H9 (cell line): ENCODE measurements around the gene LHFPL2. TPM values are rescaled to one million over a fixed set of nuclear protein-coding genes. Genes with fewer than 3 reads are reported as not detected.
A peak's percentile ranks its signal among the peaks of the same experiment; 100 is the strongest.

ENCODE experiments used
- DNase-seq: peaks from one replicate; pipeline ENCODE4 v3.0.0-alpha.2; 2017
- H2AFZ ChIP-seq: one replicate; pipeline ENCODE4 v1.6.1; 2013; ENCODE audit warnings: mild to moderate bottlenecking, low read length, control low read depth, moderate library complexity
- H2AK5ac ChIP-seq: 2 replicates; pipeline ENCODE4 v1.6.1; 2013; ENCODE audit warnings: low read length, control low read depth, mixed read lengths; ENCODE audit not compliant: insufficient read length
- H2BK120ac ChIP-seq: one replicate; pipeline ENCODE4 v1.6.1; 2013; ENCODE audit warnings: low read depth, mild to moderate bottlenecking, low read length, control low read depth, inconsistent platforms; ENCODE audit not compliant: poor library complexity, severe bottlenecking
- H2BK12ac ChIP-seq: 2 replicates; pipeline ENCODE4 v1.6.1; 2013; ENCODE audit warnings: low read length, control low read depth, mixed read lengths, low read depth; ENCODE audit not compliant: insufficient read length
- H2BK15ac ChIP-seq: 2 replicates; pipeline ENCODE4 v1.6.1; 2013; ENCODE audit warnings: low read depth, low read length, control low read depth
- H2BK20ac ChIP-seq: one replicate; pipeline ENCODE4 v1.6.1; 2013; ENCODE audit warnings: low read depth, mild to moderate bottlenecking, low read length, control low read depth, inconsistent platforms; ENCODE audit not compliant: poor library complexity, severe bottlenecking
- H2BK5ac ChIP-seq: 2 replicates; pipeline ENCODE4 v1.6.1; 2013; ENCODE audit warnings: low read length, control low read depth, mixed read lengths; ENCODE audit not compliant: insufficient read length
- H3K14ac ChIP-seq: 2 replicates; pipeline ENCODE4 v1.6.1; 2013; ENCODE audit warnings: low read length, control low read depth; ENCODE audit not compliant: insufficient read depth
- H3K18ac ChIP-seq: 2 replicates; pipeline ENCODE4 v1.6.1; 2013; ENCODE audit warnings: low read depth, mild to moderate bottlenecking, mixed read lengths, low read length, control low read depth; ENCODE audit not compliant: insufficient read length
- H3K23ac ChIP-seq: 2 replicates; pipeline ENCODE4 v1.6.1; 2013; ENCODE audit warnings: low read length, control low read depth, mixed read lengths, low read depth; ENCODE audit not compliant: insufficient read length
- H3K23me2 ChIP-seq: 2 replicates; pipeline ENCODE4 v1.6.1; 2013; ENCODE audit warnings: low read depth, mild to moderate bottlenecking, mixed read lengths, low read length, control low read depth; ENCODE audit not compliant: insufficient read length, poor library complexity, severe bottlenecking
- H3K27ac ChIP-seq: 2 replicates; pipeline ENCODE4 v1.5.1; 2013; ENCODE audit warnings: low read length, control low read depth, mixed read lengths, low read depth; ENCODE audit not compliant: insufficient read length
- H3K27me3 ChIP-seq: 2 replicates; pipeline ENCODE4 v1.6.1; 2013; ENCODE audit warnings: low read length, control low read depth, inconsistent platforms; ENCODE audit not compliant: insufficient read depth
- H3K4ac ChIP-seq: 2 replicates; pipeline ENCODE4 v1.6.1; 2013; ENCODE audit warnings: low read depth, mild to moderate bottlenecking, control low read depth, inconsistent platforms, low read length, moderate library complexity
- H3K4me1 ChIP-seq: 2 replicates; pipeline ENCODE4 v1.6.1; 2013; ENCODE audit warnings: low read length, control low read depth, inconsistent platforms; ENCODE audit not compliant: insufficient read depth
- H3K4me2 ChIP-seq: 2 replicates; pipeline ENCODE4 v1.6.1; 2013; ENCODE audit warnings: low read length, control low read depth, mixed read lengths; ENCODE audit not compliant: insufficient read length, insufficient read depth
- H3K56ac ChIP-seq: 2 replicates; pipeline ENCODE4 v1.6.1; 2013; ENCODE audit warnings: low read depth, mild to moderate bottlenecking, mixed read lengths, low read length, control low read depth; ENCODE audit not compliant: insufficient read length
- H3K79me1 ChIP-seq: 2 replicates; pipeline ENCODE4 v1.6.1; 2013; ENCODE audit warnings: low read depth, mild to moderate bottlenecking, moderate library complexity, low read length, control low read depth, inconsistent platforms; ENCODE audit not compliant: insufficient read depth, poor library complexity, severe bottlenecking
- H3K79me2 ChIP-seq: 2 replicates; pipeline ENCODE4 v1.6.1; 2013; ENCODE audit warnings: low read length, control low read depth, inconsistent platforms; ENCODE audit not compliant: insufficient read depth
- H3K9ac ChIP-seq: 2 replicates; pipeline ENCODE4 v1.6.1; 2013; ENCODE audit warnings: low read length, control low read depth, mixed read lengths; ENCODE audit not compliant: insufficient read length; ENCODE audit errors: extremely low read depth
- H3K9me3 ChIP-seq: one replicate; pipeline ENCODE4 v1.6.1; 2013; ENCODE audit warnings: low read depth, low read length, inconsistent platforms; ENCODE audit not compliant: control insufficient read depth
- H3T11ph ChIP-seq: one replicate; pipeline ENCODE4 v1.6.1; 2013; ENCODE audit warnings: mild to moderate bottlenecking, low read length, control low read depth, inconsistent platforms
- H4K20me1 ChIP-seq: one replicate; pipeline ENCODE4 v1.6.1; 2013; ENCODE audit not compliant: control insufficient read depth, insufficient read length, insufficient read depth
- H4K5ac ChIP-seq: 2 replicates; pipeline ENCODE4 v1.6.1; 2013; ENCODE audit warnings: low read depth, mild to moderate bottlenecking, mixed read lengths, low read length, control low read depth; ENCODE audit not compliant: insufficient read length
- H4K8ac ChIP-seq: replicated peaks from 2 replicates; pipeline ENCODE4 v1.6.1; 2013; ENCODE audit warnings: low read length, control low read depth, mixed read lengths, low read depth; ENCODE audit not compliant: insufficient read length
- H4K91ac ChIP-seq: 2 replicates; pipeline ENCODE4 v1.6.1; 2013; ENCODE audit warnings: low read depth, mild to moderate bottlenecking, moderate library complexity, mixed read lengths, low read length, control low read depth; ENCODE audit not compliant: insufficient read length
- H3K27ac Mint-ChIP-seq, 3 experiments: 2 replicates in 2 of 3; 3 replicates in 1 of 3; pipeline ENCODE4 v1.8.0; 2020 to 2021; ENCODE audit warnings: mixed read lengths in 3 of 3, mild to moderate bottlenecking in 1 of 3, moderate library complexity in 1 of 3
- H3K27me3 Mint-ChIP-seq: 2 replicates; pipeline ENCODE4 v1.8.0; 2021; ENCODE audit warnings: low read depth, mild to moderate bottlenecking, moderate library complexity, mixed read lengths
- H3K36me3 Mint-ChIP-seq, 3 experiments: 2 replicates in 2 of 3; 3 replicates in 1 of 3; pipeline ENCODE4 v1.8.0; 2020 to 2021; ENCODE audit warnings: low read depth in 3 of 3, mixed read lengths in 3 of 3; ENCODE audit not compliant: insufficient read depth in 1 of 3
- H3K4me1 Mint-ChIP-seq, 2 experiments: 2 replicates each; pipeline ENCODE4 v1.8.0; 2020; ENCODE audit warnings: mixed read lengths in 2 of 2
- H3K4me3 Mint-ChIP-seq, 2 experiments: 2 replicates in 1 of 2; 3 replicates in 1 of 2; pipeline ENCODE4 v1.8.0; 2020 to 2021; ENCODE audit warnings: mild to moderate bottlenecking in 2 of 2, mixed read lengths in 2 of 2, moderate library complexity in 1 of 2
- H3K9me3 Mint-ChIP-seq, 2 experiments: 2 replicates in 1 of 2; 3 replicates in 1 of 2; pipeline ENCODE4 v1.8.0; 2020; ENCODE audit warnings: mild to moderate bottlenecking in 2 of 2, mixed read lengths in 2 of 2, moderate library complexity in 1 of 2
- WGBS: extraction: QIAGEN DNeasy Blood & Tissue Kit; methylation state at CpG from one replicate; pipeline ENCODE4 v1.1.7; 2013; ENCODE audit warnings: missing lambda C conversion rate, low lambda C conversion rate, mixed read lengths; ENCODE audit not compliant: insufficient read length; ENCODE audit errors: extremely low coverage; 5-methylcytosine and 5-hydroxymethylcytosine counted together
- total RNA-seq: library from RNA; stranded (reverse); gene quantifications from 2 replicates; pipeline ENCODE4 v1.2.1, GENCODE V29; 2021
- TF ChIP-seq, protein P1 (sequence below): fragments of 200-600 bp; sonication (generic); conservative IDR thresholded peaks from 3 replicates; pipeline ENCODE4 v1.8.0; 2021; ENCODE audit warnings: antibody characterized with exemption, mild to moderate bottlenecking

The LHFPL2 gene
- total RNA-seq, 1 experiment from 2014 or later, result 26.3 TPM

DNA sequence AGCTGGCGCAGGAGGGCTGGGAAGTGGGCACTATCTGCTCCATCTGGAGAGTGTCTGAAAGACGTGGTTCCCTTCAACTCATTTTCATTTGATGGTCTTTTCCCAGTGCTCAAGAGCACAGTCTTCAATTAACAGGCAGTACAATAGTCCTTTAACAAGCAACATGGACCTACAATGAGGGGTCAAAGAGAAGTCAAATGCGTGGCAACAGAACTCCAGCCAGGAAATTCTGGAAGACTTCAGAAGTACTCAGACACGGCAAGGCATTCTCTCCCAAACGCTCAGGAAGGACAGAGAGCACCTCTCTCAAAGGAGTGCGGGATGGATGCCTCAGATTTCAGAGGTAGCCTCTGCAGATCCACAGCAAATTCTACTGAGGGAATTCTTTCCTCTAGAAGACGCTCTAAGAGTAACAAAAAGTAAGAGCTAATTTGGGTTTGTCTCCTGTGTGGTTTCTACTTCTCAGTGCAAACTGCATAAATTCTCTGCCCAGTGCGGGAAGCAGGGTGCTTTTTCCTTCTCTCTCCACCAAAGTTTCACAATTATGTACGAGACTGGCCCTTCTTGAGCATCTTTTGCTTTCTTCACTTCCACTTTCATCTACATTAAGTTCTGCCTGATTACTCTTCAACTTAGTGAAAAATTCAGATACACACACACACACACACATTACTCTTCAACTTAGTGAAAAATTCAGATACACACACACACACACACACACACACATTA lies 56.4 kb downstream of the LHFPL2 start:
- Mint-ChIP-seq H3K27me3 (no peaks in the 10 kb centered on the region), H3K36me3 (peaks cover 18 to 41% (median 20%) of the 10 kb centered on the region in 3 experiments), H3K27ac (peak overlapping the region in 1 of 3 experiments; percentile 1; a peak in 1 of 7 replicates), H3K9me3 (peaks cover 0 to 15% of the 10 kb centered on the region in 2 experiments; a peak in 3 of 5 replicates), H3K4me3 (no peak overlapping the region), H3K4me1 (peaks cover 32 to 33% of the 10 kb centered on the region in 2 experiments)
- H3K9ac ChIP-seq, result no peak overlapping the region
- H4K8ac ChIP-seq, result no peak overlapping the region
- no peak overlapping the region for H3K4ac ChIP-seq
- H2BK120ac ChIP-seq, result no peak overlapping the region
- no peaks in the 10 kb centered on the region for H3K23me2 ChIP-seq
- peaks cover 15% of the 10 kb centered on the region for H3K79me1 ChIP-seq
- no peak overlapping the region for H4K91ac ChIP-seq
- TF ChIP-seq, protein P1, sequence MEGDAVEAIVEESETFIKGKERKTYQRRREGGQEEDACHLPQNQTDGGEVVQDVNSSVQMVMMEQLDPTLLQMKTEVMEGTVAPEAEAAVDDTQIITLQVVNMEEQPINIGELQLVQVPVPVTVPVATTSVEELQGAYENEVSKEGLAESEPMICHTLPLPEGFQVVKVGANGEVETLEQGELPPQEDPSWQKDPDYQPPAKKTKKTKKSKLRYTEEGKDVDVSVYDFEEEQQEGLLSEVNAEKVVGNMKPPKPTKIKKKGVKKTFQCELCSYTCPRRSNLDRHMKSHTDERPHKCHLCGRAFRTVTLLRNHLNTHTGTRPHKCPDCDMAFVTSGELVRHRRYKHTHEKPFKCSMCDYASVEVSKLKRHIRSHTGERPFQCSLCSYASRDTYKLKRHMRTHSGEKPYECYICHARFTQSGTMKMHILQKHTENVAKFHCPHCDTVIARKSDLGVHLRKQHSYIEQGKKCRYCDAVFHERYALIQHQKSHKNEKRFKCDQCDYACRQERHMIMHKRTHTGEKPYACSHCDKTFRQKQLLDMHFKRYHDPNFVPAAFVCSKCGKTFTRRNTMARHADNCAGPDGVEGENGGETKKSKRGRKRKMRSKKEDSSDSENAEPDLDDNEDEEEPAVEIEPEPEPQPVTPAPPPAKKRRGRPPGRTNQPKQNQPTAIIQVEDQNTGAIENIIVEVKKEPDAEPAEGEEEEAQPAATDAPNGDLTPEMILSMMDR, result no peak
- no peak overlapping the region for H2AFZ ChIP-seq
- H3K4me2 ChIP-seq, result no peak overlapping the region
- H3K18ac ChIP-seq, result no peak overlapping the region
- no peaks in the 10 kb centered on the region for H3K9me3 ChIP-seq
- H2BK5ac ChIP-seq, result no peak overlapping the region
- H3K4me1 ChIP-seq, result peaks cover 7% of the 10 kb centered on the region; the same call in 1 of the 2 replicates
- H2BK12ac ChIP-seq, result no peak overlapping the region
- no peak overlapping the region for H2BK20ac ChIP-seq
- H2BK15ac ChIP-seq, result no peak overlapping the region
- peaks cover 8% of the 10 kb centered on the region; the same call in 1 of the 2 replicates for H3K79me2 ChIP-seq
- DNase-seq, result no peak
- WGBS, result no CpG with 5 or more reads among the region's 9 CpGs
- no peak overlapping the region for H2AK5ac ChIP-seq
- H3K56ac ChIP-seq, result no peak overlapping the region
- no peak overlapping the region for H3K14ac ChIP-seq
- no peaks in the 10 kb centered on the region for H4K20me1 ChIP-seq
- no peaks in the 10 kb centered on the region for H3K27me3 ChIP-seq
- no peak overlapping the region for H3K27ac ChIP-seq
- H4K5ac ChIP-seq, result no peak overlapping the region
- no peak overlapping the region for H3T11ph ChIP-seq
- H3K23ac ChIP-seq, result no peak overlapping the region
